HFFc6 (cell line): ENCODE results near the gene DNAH9. TPM values are rescaled to one million over a fixed set of nuclear protein-coding genes. Genes with fewer than 3 reads are reported as not detected.

Source experiments
- DNase-seq: peaks from one replicate; pipeline ENCODE4 v3.0.0-alpha.2; 2018
- H3K27ac Mint-ChIP-seq: 2 replicates; pipeline ENCODE4 v1.8.0; 2020; ENCODE audit warnings: mild to moderate bottlenecking, mixed read lengths
- H3K27me3 Mint-ChIP-seq: 2 replicates; pipeline ENCODE4 v1.8.0; 2021; ENCODE audit warnings: mild to moderate bottlenecking, moderate library complexity, mixed read lengths; ENCODE audit not compliant: insufficient read depth
- H3K36me3 Mint-ChIP-seq: 2 replicates; pipeline ENCODE4 v1.8.0; 2021; ENCODE audit warnings: low read depth, mixed read lengths
- H3K4me1 Mint-ChIP-seq: 2 replicates; pipeline ENCODE4 v1.8.0; 2020; ENCODE audit warnings: low read depth, mixed read lengths
- H3K4me3 Mint-ChIP-seq: 2 replicates; pipeline ENCODE4 v1.8.0; 2020; ENCODE audit warnings: mild to moderate bottlenecking, moderate library complexity, mixed read lengths
- H3K9me3 Mint-ChIP-seq: 2 replicates; pipeline ENCODE4 v1.8.0; 2020; ENCODE audit warnings: mild to moderate bottlenecking, mixed read lengths
- total RNA-seq, 6 experiments: library from RNA; stranded (reverse); fragmentation: NEBNext Ultra II Directional; extraction: Animal tissue kit (Norgen Biotek cat#: 25700); gene quantifications; 2 replicates in 1 of 6; 3 replicates in 5 of 6; pipeline ENCODE4 v1.2.3, GENCODE V29; 2021
- TF ChIP-seq, protein P1 (sequence below): fragments of 200-600 bp; sonication (generic); IDR thresholded peaks from 2 replicates; pipeline ENCODE4 v1.5.0; 2021; ENCODE audit warnings: antibody characterized with exemption, mild to moderate bottlenecking

DNAH9 gene
- total RNA-seq, 6 experiments from 2014 or later, result not detected

DNA sequence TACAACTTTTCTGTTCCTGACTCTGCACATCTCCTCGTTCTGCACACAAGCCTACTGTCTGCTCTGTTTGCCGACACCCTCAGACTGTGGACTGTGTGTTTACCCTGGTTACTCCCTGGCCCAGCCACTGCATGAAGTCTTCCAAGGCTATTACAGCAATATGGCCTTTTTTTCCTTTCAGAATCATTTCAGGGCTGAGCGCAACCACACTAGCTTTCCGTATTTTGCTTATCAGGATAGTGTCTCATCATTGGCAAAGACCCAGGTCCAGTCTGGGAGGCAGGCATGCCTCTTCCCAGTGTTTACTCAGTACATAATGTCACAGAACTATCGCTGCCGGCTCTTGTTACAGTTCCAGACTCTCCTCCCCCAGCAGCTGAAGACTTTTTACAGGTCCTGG lies 10.1 kb downstream of the DNAH9 start:
- Mint-ChIP-seq H3K9me3 (peaks cover 48% of the 10 kb centered on the region), H3K4me1 (no peaks in the 10 kb centered on the region), H3K36me3 (peaks cover 4% of the 10 kb centered on the region; the same call in 1 of the 2 replicates), H3K27ac (no peak overlapping the region), H3K27me3 (no peaks in the 10 kb centered on the region), H3K4me3 (no peak overlapping the region)
- TF ChIP-seq, protein P1, sequence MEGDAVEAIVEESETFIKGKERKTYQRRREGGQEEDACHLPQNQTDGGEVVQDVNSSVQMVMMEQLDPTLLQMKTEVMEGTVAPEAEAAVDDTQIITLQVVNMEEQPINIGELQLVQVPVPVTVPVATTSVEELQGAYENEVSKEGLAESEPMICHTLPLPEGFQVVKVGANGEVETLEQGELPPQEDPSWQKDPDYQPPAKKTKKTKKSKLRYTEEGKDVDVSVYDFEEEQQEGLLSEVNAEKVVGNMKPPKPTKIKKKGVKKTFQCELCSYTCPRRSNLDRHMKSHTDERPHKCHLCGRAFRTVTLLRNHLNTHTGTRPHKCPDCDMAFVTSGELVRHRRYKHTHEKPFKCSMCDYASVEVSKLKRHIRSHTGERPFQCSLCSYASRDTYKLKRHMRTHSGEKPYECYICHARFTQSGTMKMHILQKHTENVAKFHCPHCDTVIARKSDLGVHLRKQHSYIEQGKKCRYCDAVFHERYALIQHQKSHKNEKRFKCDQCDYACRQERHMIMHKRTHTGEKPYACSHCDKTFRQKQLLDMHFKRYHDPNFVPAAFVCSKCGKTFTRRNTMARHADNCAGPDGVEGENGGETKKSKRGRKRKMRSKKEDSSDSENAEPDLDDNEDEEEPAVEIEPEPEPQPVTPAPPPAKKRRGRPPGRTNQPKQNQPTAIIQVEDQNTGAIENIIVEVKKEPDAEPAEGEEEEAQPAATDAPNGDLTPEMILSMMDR, result no peak
- DNase-seq, result no peak

DNA sequence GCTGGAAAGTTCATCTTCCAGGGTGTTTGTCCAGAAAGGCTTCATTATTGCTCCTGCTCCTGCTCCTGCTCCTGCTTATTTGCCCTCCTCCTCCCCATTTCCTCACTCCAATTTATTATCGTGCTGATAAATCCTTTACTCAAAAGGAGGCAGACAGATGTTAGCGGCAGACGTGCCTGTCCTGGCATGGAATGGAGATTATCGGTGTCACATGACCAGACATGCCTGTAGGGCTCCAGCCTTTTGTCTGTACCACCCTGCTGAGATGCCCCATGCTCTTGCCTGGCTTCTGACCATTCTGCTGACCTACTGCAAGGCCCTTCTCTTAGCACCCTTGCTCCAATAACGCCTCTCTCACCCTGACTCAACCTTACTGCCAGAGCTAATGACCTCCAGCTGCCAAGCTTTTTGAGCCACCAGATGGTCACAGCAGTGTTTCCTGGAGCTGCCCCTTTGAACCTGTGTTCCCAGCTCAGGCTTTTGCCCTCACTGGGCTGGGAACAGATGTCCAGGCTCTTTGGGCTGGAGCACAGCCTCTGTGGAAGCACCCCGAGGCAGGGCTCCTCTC lies 12.8 kb downstream of the DNAH9 start:
- Mint-ChIP-seq H3K4me3 (no peak overlapping the region), H3K27ac (no peak overlapping the region), H3K27me3 (no peaks in the 10 kb centered on the region), H3K9me3 (peaks cover 69% of the 10 kb centered on the region), H3K36me3 (peaks cover 4% of the 10 kb centered on the region; the same call in 1 of the 2 replicates), H3K4me1 (no peaks in the 10 kb centered on the region)
- no peak for DNase-seq
- TF ChIP-seq, protein P1, result no peak

- TF ChIP-seq, protein P1, result no peak
- Mint-ChIP-seq H3K4me1 (no peaks in the 10 kb centered on the region), H3K4me3 (no peak overlapping the region), H3K27me3 (no peaks in the 10 kb centered on the region), H3K36me3 (peaks cover 4% of the 10 kb centered on the region; the same call in 1 of the 2 replicates), H3K9me3 (peaks cover 71% of the 10 kb centered on the region), H3K27ac (no peak overlapping the region)
- no peak for DNase-seq
These were observed 14.7 kb downstream of the DNAH9 start for GRCh38 chr17:11612956-11613355.

DNA sequence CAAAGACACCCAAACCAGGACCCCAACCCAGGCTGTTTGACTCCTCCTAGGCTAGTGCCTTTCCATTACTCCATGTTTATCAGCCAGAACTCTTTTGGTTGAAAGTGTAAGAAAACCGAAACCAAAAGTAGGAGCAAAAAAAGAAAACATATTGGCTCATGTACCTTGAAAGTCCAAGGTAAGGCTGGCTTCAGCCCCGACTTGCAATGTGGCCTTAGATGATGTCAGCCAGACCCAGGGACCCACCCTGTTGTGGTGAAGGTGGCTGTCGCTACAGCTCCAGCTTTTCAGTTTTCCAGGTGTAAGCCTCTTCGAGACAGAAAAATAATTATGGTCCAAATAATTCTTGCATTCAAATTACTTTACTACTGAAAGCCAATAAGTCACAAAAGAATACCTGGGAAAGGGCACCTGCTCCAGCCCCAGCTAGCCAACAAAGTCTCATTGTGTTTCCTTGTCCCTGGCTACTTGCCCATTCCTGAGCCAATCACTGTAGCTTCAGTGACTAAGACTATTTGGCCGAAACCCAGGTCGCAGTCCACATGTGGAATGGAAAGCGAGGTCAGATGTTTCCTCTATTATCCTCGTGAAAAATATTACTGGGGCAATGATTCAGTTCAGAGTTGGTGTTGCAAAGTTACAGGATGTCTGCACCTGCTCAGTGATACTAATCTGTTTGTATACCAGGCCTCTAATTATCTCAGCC lies 20.7 kb downstream of the DNAH9 start:
- H3K4me3 Mint-ChIP-seq, result no peak overlapping the region
- peaks cover 54% of the 10 kb centered on the region for H3K9me3 Mint-ChIP-seq
- no peak for DNase-seq
- H3K36me3 Mint-ChIP-seq, result peaks cover 5% of the 10 kb centered on the region
- H3K27ac Mint-ChIP-seq, result no peak overlapping the region
- TF ChIP-seq, protein P1, result no peak
- H3K27me3 Mint-ChIP-seq, result peaks cover 3% of the 10 kb centered on the region; the same call in 1 of the 2 replicates
- no peaks in the 10 kb centered on the region for H3K4me1 Mint-ChIP-seq

DNA sequence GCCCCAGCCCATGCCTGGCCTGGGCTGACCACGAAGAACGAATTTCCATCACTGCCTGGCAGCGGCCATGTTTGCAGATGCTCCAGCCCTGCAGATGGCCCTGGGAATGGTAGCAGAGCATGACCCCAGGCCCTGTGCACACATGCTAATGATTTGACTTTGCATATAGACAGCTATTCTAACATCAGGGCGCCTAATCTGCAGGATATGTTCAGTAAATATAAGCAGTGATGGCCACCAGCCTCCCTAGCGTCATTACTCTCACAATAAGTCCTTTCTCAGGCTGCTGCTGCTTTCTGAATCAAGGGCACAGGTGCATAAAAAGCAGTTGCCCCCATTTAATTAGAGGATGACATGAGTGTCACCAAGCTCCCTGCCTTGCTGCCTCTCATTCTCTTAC lies 24.2 kb downstream of the DNAH9 start:
- DNase-seq, result no peak
- Mint-ChIP-seq H3K4me1 (no peaks in the 10 kb centered on the region), H3K27ac (no peak overlapping the region), H3K4me3 (no peak overlapping the region), H3K27me3 (peaks cover 3% of the 10 kb centered on the region; the same call in 1 of the 2 replicates), H3K9me3 (peaks cover 41% of the 10 kb centered on the region), H3K36me3 (peaks cover 6% of the 10 kb centered on the region)
- TF ChIP-seq, protein P1, result no peak
